Cortex of kidney (tissue), 1 donor: ENCODE measurements around the gene ODAPH.

ENCODE experiments used
- DNase-seq: peaks from one replicate; lab custom pipeline; 2025; lab: John Stamatoyannopoulos, UW

ODAPH gene

DNA sequence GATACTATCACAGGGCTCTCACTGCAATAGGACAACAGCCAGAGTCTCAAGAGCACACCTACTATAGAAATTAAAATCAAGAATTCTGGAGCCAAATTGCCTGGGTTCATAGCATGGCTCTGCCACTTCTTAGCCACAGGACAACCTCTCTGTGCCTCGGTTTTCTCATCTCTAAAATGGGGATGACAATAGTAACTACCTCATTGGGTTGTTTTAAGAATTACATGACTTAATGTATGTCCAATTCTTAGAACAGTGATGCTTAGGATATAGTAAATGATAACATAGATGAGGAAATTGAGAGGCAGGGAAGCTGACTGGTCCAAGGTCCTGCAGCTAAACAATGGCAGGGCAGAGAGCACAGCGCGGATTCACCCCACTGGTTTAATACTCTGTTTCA, 11.0 kb upstream of the ODAPH start:
- DNase-seq: no peak

- DNase-seq: no peak
Observed at GRCh38 chr4:75545526-75545925, 10.3 kb upstream of the ODAPH start.

DNA sequence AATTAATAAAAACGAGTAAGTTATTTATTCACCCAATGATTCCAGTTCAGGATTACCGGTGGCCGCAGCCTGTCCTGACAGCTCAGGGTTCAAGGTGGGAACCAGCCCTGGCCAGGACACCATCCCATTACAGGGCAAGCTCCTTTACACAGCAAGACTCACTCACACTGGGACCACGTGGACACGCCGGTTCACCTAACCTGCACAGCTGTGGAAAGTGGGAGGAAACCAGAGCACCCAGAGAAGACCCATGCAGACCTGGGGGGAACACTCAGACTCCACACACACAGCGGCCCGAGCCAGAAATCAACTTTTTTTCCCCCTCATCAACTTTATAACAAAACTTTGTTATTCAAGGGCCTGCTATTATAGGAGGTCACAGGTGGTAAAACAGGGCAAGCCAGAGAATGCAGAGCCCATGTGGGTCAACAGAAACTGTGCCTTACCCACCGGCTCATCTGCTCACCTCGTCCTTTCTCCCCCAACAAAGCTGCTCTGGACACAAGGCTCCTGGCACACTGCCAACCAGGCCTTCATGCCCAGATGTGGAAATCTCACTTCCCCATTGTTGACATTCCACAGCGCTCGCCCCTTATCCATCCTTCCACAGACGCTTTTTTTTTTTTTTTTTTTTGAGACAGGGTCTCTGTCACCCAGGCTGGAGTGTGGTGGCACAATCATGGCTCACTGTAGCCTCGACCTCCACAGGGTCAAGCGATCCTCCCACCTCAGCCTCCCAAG, 8.0 kb upstream of the ODAPH start:
- DNase-seq: no peak

DNA sequence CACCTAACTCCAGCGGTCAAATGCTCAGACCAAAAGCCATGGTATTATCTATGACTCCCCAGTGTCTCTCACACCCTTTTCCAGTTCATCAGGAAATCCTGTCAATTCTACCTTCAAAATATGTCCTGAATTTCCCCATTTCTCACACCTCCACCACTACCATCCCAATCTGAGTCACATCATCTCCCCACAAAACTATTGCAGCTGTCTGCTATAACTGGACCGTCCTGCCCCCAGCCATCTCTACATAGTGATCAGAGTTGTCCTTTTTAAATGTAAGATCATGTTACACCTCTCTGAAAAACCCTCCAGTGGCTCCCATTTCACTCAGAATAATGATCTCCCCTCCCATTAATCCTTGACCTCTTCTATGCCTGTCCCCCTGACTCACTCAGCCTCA, 6.8 kb upstream of the ODAPH start:
- DNase-seq: no peak

- no peak for DNase-seq
Observed at GRCh38 chr4:75552452-75552851, 3.4 kb upstream of the ODAPH start.

DNA sequence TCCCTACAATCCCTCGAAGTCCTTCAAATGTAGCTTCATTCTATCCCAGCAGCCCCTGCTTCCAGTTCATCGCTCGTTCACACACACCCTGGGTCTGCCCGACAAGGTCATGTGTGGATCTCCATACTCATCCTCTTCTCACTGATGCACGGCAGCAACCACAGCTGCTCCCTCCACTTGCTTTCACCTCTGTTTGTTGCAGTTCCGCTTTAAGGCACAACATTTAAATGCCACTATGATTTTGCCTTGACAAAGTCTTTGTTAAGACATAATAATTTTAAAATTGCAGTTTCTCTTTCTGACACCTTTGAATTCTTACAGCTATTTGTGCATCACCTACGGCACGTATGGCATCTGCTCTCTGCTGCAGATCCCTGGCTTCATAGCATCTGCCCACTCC, 1.8 kb downstream of the ODAPH start:
- no peak for DNase-seq

- DNase-seq: no peak
Observed at GRCh38 chr4:75561789-75562188, 5.9 kb downstream of the ODAPH start.

DNA sequence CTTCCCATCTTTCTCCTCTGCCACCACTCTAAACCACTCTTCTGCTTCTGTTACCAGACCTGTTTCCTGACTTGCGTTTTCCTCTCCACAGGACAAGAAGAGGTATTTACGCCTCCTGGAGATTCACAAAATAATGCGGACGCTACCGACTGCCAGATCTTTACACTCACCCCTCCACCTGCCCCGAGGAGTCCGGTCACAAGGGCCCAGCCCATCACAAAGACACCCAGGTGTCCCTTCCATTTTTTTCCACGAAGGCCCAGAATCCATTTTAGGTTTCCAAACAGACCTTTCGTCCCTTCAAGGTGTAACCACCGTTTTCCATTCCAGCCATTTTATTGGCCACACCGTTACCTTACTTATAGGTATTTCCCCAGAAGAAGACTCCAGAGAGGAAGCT, 8.2 kb downstream of the ODAPH start:
- no peak for DNase-seq

GRCh38 chr4:75565481-75565880, 9.6 kb downstream of the ODAPH start:
- no peak for DNase-seq

- DNase-seq: no peak
Observed at GRCh38 chr4:75566911-75567310, 11.0 kb downstream of the ODAPH start.

DNA sequence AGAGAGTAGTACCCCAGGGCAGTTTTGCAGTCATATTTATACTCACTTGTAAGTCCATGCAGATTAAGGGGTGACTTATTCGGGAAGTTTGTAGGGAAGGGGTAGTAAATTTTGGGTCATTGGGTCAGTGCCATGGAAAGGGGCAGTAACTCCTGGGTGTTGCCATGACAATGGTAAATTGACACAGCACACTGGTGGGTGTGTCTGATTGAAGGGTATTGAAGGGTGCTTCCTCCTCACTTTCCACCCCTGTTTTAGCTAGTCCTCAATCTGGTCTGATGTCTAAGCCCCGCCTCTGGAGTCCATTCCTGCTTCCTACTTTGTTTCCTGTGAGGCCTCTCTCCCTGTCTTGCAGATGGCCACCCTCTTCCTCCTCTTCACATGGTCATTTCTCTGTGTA, 11.9 kb downstream of the ODAPH start:
- DNase-seq: no peak

DNA sequence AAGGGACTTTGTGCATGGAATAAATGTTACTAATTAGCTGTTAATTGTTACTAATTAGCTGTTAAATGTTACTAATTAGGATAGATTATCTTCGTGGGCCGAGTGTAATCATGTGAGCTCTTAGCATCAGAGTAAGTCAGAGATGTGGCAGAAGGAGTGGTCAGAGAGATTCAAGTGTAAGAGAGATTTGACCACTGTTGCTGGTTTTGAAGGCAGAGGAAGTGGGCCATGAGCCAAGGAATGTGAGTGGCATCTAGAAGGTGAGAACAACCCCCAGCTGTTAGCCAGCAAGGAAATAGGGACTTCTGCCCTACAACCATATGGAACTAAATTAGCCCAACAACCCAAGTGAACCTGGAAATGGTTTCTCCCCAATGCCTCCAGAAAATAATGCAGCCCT, 28.2 kb downstream of the ODAPH start:
- DNase-seq: no peak

GRCh38 chr4:75593393-75593792, 37.5 kb downstream of the ODAPH start:
- no peak for DNase-seq

DNA sequence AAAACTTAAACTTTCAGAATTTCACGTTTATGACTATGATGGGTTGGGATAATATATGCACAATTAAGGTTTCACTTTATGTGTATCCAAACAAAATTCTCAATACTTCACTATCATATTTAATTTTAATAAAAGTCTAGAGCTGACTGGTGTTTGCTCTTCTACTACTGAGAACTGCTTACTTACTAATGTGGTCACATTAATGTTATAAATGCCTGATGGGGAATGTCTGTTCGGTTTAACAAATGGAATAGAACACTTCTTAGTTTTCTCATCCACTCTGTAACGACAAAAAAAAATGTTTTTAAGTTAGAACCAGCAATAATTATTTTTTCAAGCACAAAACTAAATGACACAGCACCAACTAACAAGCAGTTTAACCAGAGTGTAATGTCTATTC, 40.2 kb downstream of the ODAPH start:
- DNase-seq: no peak

DNA sequence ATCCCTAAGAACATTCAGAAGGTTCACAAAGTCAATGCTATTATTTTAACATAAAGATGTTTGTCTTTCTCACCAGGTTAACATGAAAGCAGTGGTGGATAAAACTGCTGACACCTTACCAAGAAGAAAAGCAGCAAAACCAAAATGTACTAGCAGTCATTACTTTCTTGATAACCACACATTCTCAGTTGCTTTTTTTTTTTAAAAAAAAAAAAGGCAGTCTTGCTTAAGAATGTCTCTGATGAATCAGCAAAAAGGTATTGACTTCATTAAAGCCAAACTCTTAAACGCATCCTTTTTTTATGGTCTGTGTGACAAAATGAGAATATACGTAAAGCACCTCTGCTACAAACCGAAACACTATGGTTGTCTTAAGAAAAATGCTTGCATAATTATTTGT, 42.5 kb downstream of the ODAPH start:
- DNase-seq: no peak

- DNase-seq: no peak
Observed at GRCh38 chr4:75599647-75600046, 43.8 kb downstream of the ODAPH start.

DNA sequence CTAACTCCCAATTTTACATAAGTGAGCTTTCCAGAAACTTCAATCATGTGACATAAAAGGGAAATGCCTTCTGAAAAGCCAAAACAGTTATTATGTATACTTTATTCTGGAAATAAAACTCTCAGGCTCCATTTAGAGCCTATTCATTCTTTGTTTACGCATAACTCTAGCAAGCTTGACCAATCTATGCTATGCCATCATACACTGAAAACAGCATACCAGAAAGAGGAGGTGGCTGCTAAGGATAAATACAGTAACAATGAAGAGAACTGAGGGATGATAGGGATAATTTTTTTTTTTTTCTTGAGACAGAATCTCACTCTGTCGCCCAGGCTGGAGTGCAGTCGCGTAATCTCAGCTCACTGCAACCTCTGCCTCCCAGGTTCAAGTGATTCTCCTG, 50.1 kb downstream of the ODAPH start:
- DNase-seq: no peak

DNA sequence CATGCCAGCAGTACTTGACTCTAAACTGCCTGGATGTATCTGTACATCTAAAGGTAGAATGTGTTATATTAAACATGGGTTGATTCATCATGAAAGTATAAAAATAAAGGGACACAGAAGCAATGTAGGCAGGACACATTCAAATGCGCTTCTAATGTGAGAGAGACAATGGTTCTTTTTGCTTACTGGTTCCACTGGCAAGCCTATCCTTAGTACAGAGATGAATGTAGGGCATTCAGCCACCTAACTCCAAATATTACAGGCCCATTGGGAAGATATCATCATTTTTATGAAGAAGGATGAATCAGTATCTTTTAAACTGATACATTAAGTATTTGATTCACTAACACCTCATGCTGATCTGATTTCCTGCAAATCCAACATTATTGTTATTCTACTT, 56.4 kb downstream of the ODAPH start:
- no peak for DNase-seq
